Measurements from ENCODE around the gene ST6GAL2.

The ST6GAL2 gene

GRCh38 chr2:106853631-106854030 lies 32.3 kb downstream of the ST6GAL2 start:
- no peak for DNase-seq (ENCODE audit: low read depth, low spot score)
- H3K4me3 ChIP-seq (ENCODE audit: low read depth, low read length), result no peak overlapping the region
- TF ChIP-seq CTCF (IDR thresholded peaks at IDR 0.05; ENCODE audit: low read depth, low read length), result no peak
- in situ Hi-C loops (cut with HindIII; ENCODE audit: low sequenced_read_pairs), result no loop called here

GRCh38 chr2:106851881-106852501 lies 34.0 kb downstream of the ST6GAL2 start:
- no peak for TF ChIP-seq CTCF (IDR thresholded peaks at IDR 0.05; ENCODE audit: low read depth, low read length)
- no peak for DNase-seq (ENCODE audit: low read depth, low spot score)
- in situ Hi-C loops (cut with HindIII; ENCODE audit: low sequenced_read_pairs), result no loop called here
- H3K4me3 ChIP-seq (ENCODE audit: low read depth, low read length), result no peak overlapping the region

DNA sequence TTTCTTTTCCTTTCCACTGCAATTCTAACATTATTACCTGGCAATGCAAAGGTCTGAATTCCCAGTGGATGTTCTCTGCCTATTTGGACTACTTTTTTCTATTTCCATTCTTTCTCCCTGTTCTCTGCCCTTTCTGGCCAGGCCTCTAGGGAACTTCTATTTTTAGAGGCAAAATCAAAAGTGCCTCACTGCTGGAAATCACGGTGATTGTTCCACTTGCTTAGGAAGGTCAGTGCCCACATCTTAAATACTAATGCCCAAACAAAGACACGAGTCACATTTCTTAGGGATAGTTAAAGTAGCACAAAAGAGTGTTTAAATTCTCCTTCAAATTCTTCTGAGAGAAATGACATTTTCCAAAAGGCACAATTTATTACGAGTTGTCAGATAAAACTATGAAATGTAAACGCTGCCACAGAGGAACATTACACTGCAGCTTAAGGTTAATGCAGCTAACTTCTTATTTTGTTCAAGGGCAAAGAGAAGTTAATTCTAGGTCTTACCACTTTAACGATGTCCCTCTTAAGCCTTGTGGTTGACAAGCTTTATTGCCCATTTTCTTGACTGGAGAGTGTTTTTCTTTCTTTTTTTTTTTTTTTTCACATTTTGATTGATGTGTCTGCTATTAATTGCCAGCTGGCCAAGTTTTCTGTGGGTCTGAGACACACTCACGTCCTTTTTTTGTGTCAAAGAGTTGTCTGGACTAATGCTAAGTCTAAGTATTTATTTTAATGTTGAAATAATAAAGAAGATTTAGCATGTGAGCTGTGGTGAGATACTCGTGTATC lies 34.7 kb downstream of the ST6GAL2 start:
- no peak overlapping the region for H3K4me3 ChIP-seq (ENCODE audit: low read depth, low read length)
- in situ Hi-C loops (cut with HindIII; ENCODE audit: low sequenced_read_pairs), result no loop called here
- no peak for TF ChIP-seq CTCF (IDR thresholded peaks at IDR 0.05; ENCODE audit: low read depth, low read length)

GRCh38 chr2:106849253-106849652 lies 36.7 kb downstream of the ST6GAL2 start:
- no peak for DNase-seq (ENCODE audit: low read depth, low spot score)
- no peak overlapping the region for H3K4me3 ChIP-seq (ENCODE audit: low read depth, low read length)
- in situ Hi-C loops (cut with HindIII; ENCODE audit: low sequenced_read_pairs), result no loop called here
- no peak for TF ChIP-seq CTCF (IDR thresholded peaks at IDR 0.05; ENCODE audit: low read depth, low read length)

More for the DNA sequence above, 34.7 kb downstream of the ST6GAL2 start:
- DNase-seq (ENCODE audit: low read depth, low spot score), result no peak

- no peak for TF ChIP-seq CTCF (IDR thresholded peaks at IDR 0.05; ENCODE audit: low read depth, low read length)
- no peak overlapping the region for H3K4me3 ChIP-seq (ENCODE audit: low read depth, low read length)
- in situ Hi-C loops (cut with HindIII; ENCODE audit: low sequenced_read_pairs), result no loop called here
- DNase-seq (ENCODE audit: low read depth, low spot score), result no peak
These were observed 38.6 kb downstream of the ST6GAL2 start for GRCh38 chr2:106847366-106847765.

DNA sequence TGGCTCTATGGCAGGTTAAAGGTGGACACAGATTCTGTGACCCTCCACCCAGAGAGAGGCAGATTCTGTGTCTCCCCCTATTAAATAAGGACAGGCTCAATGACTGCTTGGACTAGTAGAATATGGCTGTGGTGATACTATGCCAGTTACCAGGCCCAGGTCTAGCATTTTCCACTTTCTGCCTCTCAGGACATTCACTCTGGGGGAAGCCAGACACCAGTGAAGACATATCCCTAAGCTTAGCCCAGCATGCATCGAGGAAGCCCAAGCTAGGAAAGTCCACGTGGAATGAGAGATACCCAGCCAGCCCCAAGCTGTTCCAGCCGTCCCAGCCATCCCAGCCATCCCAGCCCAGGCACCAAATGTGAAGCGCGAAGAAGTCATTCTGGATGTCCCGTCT lies 40.3 kb downstream of the ST6GAL2 start:
- no peak for TF ChIP-seq CTCF (IDR thresholded peaks at IDR 0.05; ENCODE audit: low read depth, low read length)
- H3K4me3 ChIP-seq (ENCODE audit: low read depth, low read length), result no peak overlapping the region
- in situ Hi-C loops (cut with HindIII; ENCODE audit: low sequenced_read_pairs), result no loop called here
- no peak for DNase-seq (ENCODE audit: low read depth, low spot score)
